Inflammatory macrophage treated with lipopolysaccharide for 4 hours (primary cell): ENCODE results near the gene UNK.

Experiments
- DNase-seq: peaks from one replicate; pipeline ENCODE4 v3.0.0-alpha.2; 2020

UNK gene, protein sequence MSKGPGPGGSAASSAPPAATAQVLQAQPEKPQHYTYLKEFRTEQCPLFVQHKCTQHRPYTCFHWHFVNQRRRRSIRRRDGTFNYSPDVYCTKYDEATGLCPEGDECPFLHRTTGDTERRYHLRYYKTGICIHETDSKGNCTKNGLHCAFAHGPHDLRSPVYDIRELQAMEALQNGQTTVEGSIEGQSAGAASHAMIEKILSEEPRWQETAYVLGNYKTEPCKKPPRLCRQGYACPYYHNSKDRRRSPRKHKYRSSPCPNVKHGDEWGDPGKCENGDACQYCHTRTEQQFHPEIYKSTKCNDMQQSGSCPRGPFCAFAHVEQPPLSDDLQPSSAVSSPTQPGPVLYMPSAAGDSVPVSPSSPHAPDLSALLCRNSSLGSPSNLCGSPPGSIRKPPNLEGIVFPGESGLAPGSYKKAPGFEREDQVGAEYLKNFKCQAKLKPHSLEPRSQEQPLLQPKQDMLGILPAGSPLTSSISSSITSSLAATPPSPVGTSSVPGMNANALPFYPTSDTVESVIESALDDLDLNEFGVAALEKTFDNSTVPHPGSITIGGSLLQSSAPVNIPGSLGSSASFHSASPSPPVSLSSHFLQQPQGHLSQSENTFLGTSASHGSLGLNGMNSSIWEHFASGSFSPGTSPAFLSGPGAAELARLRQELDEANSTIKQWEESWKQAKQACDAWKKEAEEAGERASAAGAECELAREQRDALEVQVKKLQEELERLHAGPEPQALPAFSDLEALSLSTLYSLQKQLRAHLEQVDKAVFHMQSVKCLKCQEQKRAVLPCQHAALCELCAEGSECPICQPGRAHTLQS

DNA sequence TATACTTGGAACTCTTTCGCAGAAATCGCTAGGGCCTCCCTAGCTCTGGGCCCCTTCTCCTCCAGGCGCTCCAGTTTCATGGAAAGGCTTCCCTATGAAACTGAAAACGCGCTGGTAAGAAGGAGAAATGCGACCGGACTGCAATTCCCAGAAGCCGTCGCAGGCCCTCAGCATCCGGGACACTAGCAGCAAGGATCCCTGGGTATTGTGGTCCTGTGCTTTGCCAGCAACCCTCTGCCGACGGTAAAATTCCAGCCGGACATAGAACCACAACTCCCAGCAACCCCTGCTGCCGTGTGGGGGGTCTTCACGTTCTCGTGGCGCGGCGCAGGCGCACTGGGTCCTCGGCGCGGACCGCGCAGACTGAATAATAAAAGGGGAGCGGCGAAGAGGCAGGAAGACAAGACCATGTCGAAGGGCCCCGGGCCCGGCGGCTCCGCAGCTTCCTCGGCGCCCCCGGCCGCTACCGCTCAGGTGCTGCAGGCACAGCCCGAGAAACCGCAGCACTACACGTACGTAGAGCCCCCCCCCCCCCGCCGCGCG is at the start of gene UNK:
Gene UNK (plus strand): TSS at position 334 of the 543 bp plus-strand sequence. CDS start 75 bp downstream, at position 409.
- DNase-seq, result peak; percentile 100

DNA sequence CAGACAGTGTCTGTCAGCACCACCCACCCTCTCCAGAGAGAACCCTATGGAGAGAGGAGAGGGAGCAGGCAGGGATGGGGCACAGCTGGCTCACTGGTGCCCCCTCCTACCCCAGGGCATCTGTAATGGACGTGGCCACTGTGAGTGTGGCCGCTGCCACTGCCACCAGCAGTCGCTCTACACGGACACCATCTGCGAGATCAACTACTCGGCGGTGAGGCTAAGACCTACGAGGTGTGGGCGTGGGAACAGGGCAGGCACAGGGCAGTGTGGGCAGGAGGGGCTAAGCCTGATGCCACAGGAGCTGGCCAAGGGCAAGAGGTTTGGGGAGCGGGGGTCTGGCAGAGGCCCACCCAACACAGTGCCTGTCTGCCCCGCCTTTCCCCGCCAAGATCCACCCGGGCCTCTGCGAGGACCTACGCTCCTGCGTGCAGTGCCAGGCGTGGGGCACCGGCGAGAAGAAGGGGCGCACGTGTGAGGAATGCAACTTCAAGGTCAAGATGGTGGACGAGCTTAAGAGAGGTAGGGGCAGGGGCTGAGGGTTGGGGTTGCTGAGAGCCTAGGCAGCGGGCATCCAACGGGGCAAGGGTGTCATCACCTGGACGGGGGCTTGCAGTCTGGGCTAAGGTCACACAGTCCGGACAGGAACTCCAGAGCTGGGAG is 48.3 kb upstream of the UNK start:
- no peak for DNase-seq

DNA sequence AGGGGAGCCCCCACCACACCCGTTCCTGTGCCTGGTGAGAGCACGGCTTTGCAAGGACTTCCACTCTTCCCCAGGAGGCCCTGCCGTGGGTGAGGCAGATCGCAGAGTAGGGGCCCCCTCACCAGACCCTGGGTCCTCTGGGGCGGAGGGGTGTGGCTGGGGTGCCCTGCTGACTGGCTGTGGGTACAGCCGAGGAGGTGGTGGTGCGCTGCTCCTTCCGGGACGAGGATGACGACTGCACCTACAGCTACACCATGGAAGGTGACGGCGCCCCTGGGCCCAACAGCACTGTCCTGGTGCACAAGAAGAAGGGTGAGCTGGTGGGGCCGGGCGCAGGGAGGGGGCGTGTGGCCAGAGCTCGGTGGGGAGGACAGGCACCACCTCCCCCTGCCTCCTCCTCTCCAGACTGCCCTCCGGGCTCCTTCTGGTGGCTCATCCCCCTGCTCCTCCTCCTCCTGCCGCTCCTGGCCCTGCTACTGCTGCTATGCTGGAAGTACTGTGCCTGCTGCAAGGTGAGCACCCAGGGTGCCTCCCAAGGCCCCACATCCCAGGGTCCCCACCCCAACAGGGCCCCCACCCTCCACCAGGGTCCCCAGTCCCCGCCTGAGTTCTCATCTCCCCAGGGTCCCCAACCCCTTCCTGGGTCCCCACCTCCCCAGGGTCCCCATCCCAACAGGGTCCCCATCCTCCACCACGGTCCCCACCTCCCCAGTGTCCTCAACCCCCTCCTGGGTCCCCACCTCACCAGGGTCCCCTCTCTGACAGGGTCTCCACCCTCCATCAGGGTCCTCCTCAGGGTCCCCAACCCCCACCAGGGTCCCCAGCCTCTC is 47.3 kb upstream of the UNK start:
- DNase-seq, result no peak

DNA sequence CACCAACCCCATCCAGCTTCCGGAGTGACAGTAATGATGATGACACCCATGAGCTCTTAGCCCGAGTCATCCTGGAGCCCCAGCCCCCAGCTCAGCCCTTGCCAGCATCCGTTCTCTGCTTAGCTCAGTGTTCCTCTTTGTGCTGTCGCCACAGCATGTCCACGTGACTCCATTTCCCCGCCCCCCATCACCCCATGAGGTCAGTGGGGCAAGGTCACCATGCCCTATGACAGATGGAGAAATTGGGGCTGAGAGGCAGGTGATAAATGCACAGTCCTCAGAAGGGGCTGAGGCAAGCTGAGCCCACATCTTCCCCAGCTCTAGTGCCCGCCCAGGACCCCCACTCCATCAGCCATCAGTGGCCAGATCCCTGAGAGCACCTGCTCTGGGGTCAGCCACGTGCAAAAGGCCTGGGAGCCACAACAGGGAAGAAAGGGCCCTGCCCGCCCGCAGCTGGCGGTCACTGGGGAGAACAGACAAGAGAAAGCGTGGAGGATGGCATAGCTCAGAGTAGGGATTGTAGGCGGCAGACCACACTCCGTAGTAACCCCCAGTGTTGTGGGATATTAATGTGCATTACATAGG is 46.3 kb upstream of the UNK start:
- DNase-seq, result peak; percentile 94

DNA sequence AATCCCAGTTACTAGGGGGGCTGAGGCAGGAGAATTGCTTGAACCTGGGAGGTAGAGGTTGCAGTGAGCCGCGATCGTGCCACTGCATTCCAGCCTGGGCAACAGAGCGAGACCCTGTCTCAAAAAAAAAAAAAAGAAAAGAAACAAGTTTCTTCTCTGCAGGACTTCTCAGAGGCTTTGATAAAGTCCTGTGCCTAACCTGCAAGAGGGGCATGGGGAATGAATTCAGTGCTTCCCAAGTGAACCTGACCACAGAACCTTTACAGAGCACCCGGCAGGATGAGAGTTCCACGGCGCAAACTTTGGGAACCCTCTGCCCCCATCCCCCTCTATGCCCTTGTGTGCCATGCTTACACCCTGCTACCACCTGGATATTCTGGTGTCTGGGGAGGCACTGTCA is 45.4 kb upstream of the UNK start:
- no peak for DNase-seq

DNA sequence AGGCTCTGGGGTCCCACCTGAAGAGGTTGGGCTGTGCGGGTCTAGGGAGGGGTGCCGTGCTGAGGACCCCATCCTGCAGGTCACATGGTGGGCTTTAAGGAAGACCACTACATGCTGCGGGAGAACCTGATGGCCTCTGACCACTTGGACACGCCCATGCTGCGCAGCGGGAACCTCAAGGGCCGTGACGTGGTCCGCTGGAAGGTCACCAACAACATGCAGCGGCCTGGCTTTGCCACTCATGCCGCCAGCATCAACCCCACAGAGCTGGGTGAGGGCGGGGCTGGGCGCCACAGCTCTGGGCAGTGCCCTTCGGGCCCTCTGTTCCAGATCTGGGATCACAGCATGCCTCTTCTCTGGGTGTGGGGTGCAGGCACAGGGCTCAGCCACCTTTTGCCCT is 44.8 kb upstream of the UNK start:
- DNase-seq, result no peak

DNA sequence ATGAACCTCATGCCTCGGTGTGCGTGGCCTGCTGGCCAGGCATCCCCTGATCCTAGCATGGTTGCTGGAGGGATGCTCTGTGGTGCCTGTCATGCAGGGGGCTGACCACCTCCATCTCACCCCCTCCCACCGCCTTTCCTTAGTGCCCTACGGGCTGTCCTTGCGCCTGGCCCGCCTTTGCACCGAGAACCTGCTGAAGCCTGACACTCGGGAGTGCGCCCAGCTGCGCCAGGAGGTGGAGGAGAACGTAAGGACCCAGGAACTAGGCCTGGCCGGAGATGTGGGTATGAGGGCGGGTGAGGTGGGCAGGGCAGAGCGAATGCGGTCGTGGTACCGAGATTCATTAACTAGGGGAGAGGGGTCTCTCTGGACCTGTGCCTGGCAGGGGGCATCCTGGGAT is 44.4 kb upstream of the UNK start:
- DNase-seq, result no peak

DNA sequence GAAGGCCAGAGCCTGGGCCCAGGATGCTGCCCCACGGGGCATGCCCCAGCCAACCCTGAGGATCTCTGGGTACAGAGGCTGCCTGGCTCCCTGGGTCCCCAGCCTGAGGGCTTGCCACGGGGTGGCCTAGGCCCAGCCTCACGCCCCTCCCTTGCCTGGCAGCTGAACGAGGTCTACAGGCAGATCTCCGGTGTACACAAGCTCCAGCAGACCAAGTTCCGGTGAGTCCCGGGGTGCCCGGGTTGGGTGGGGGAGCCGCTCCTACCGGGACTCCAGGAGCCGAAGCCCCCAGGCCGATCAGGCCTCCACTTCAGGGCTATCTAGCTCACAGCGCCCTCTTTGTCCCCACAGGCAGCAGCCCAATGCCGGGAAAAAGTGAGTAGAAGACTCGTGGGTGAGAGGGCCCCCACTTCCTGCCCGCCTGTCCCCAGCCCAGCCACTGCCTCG is 44.0 kb upstream of the UNK start:
- DNase-seq, result no peak

DNA sequence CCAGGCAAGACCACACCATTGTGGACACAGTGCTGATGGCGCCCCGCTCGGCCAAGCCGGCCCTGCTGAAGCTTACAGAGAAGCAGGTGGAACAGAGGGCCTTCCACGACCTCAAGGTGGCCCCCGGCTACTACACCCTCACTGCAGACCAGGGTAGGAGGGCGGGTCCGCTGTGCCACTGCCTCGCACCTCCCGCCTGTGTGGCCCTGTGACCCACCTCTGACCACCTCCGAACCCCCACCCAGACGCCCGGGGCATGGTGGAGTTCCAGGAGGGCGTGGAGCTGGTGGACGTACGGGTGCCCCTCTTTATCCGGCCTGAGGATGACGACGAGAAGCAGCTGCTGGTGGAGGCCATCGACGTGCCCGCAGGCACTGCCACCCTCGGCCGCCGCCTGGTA is 42.3 kb upstream of the UNK start:
- no peak for DNase-seq

DNA sequence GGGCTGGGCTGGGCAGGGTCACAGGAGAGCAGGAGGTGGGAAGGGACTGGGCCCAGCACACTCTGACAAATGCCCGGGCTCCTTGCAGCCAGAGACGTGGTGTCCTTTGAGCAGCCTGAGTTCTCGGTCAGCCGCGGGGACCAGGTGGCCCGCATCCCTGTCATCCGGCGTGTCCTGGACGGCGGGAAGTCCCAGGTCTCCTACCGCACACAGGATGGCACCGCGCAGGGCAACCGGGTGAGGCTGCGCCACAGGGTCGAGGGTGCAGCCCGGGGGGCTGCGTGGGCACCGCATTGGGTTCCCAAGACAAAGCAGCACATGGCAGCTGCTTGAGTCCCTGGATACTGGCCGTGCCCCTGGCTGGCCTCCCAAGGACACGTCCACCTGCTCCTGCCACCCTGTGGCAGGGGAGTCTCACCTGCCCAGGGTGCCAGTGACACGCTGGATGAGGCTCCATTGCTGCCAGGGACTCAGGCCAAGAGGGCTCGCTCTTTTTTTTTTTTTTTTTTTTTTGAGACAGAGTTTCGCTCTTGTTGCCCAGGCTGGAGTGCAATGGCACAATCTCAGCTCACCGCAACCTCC is 40.9 kb upstream of the UNK start:
- DNase-seq, result no peak

DNA sequence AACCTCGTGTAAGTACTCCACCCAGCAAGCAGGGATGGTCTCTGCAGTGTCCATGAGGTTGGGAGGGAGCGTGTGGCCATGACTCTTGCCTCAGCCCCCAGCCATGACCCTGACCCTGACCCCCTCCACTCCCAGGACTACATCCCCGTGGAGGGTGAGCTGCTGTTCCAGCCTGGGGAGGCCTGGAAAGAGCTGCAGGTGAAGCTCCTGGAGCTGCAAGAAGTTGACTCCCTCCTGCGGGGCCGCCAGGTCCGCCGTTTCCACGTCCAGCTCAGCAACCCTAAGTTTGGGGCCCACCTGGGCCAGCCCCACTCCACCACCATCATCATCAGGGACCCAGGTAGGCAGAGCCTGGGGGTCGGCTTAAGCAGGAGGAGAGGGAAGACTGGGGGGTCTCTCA is 35.9 kb upstream of the UNK start:
- no peak for DNase-seq

DNA sequence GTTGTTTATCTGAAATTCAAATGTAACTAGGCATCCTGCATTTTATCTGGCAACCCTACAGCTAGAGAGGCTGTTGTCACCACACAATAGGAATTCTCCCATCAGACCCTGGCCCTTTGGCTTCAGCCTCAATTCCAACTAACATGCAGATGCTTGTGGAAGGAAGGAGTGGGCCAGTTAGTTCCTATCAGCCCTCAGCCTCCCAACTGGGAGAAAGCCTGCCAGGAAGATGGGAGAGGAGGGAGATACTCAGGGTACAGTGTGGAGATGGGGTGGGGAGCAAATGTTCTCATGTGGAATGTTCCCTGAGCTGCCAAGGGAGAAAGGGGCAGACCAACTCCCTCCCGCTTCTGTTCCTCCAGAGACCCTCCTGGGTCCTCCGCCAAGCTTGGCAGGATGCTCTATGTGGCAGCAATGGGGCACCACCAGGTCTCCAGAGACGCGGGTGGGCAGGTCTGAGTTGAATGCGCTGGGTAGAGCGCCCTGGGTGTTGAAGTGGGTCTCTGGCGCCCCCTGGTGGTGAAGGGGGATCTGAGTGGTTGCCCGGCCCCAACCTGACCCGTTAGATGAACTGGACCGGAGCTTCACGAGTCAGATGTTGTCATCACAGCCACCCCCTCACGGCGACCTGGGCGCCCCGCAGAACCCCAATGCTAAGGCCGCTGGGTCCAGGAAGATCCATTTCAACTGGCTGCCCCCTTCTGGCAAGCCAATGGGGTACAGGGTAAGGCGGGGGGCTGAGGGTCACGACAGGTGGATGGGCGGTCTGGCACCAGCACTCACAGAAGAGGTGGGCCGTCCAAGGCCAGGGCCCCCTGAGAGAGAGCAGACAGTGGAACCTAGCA is 34.8 kb upstream of the UNK start:
- DNase-seq, result peak; percentile 78

DNA sequence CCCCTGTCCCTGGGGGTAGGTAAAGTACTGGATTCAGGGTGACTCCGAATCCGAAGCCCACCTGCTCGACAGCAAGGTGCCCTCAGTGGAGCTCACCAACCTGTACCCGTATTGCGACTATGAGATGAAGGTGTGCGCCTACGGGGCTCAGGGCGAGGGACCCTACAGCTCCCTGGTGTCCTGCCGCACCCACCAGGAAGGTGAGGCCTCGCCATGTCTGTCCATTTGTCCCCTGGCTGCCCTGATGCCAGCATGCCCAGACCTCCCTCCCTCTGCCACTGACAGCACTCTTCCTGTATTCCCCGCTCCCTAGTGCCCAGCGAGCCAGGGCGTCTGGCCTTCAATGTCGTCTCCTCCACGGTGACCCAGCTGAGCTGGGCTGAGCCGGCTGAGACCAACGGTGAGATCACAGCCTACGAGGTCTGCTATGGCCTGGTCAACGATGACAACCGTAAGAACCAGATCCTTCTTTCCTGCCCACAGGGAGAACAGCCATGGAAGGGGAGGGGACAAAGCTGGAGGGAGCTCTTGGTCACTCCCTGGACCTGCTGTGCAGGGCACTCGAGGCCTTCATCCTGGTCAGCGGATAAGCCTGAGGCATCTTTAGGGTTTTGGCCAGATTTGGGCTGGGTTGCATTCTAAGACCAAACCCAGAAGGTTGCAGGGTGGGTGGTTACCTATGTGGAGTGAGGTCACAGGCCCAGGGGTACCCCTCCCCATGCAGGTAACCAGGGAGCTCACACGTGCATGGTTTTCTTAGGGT is 33.8 kb upstream of the UNK start:
- no peak for DNase-seq

DNA sequence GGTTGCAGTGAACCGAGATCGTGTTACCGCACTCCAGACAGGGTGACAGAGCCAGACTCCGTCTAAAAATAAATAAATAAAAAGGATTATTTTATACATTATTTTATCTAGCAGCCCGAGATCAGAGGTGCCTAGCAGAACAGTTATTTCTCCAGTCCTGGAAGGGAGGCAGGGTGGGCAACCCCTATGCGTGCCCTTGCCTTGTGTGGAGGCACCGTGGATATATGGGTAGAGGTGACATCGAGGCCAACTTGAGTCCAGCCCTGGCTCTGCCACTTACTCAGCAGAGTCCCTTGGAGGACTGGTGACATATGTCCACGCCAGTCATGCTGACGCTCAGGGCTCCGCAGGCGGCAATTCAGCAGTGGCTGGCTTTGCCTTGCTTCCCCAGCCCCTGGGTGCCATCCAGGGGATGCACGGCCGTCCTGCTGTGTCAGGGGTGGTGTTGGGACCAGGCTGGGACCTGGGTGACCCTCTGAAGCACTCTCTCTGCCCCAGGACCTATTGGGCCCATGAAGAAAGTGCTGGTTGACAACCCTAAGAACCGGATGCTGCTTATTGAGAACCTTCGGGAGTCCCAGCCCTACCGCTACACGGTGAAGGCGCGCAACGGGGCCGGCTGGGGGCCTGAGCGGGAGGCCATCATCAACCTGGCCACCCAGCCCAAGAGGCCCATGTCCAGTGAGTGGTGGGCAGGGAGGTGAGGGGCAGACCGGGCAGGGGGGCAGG is 32.8 kb upstream of the UNK start:
- DNase-seq, result no peak

DNA sequence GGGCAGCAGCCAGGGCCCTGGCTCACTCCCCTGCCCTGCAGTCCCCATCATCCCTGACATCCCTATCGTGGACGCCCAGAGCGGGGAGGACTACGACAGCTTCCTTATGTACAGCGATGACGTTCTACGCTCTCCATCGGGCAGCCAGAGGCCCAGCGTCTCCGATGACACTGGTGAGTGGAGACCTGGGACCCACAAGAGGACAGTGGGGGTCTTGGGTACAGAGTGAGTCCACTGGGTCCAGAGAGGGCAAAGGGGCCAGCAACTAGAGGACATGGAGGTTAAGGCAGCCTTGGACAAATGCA is 32.2 kb upstream of the UNK start:
- DNase-seq, result no peak

DNA sequence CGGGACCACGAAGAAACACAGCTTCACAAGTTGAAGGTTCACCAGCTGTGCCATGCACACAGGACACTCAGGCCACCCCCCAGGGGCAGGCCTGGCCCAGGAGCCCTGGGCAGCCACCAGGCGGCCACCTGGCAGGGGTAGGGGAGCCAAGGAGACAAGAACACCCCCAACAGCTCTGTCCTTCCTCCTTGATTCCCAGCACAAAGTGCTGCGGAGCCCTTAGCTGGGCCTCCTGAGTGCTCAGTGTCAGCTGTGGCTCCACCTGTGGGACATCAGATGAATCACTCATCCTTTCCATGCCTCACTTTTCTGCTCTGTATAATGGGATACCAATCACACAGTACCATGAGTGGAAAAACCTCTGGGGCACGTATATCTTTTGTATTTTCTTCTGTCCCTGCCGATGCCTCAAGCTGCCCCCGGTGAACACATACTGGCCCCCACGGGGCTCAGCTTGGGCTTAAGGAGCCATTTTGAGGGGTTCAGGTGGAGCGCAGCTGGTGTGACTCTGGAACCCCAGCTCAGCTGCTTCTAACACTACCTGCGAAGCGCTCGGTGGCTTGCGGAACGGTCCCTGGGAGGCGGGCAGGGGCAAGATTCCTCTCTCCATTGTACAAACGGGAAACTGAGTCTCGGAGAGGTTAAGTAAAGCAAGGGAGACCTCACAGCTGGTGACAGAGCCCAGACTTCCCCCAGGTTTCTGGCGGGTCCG is 31.6 kb upstream of the UNK start:
- no peak for DNase-seq

DNA sequence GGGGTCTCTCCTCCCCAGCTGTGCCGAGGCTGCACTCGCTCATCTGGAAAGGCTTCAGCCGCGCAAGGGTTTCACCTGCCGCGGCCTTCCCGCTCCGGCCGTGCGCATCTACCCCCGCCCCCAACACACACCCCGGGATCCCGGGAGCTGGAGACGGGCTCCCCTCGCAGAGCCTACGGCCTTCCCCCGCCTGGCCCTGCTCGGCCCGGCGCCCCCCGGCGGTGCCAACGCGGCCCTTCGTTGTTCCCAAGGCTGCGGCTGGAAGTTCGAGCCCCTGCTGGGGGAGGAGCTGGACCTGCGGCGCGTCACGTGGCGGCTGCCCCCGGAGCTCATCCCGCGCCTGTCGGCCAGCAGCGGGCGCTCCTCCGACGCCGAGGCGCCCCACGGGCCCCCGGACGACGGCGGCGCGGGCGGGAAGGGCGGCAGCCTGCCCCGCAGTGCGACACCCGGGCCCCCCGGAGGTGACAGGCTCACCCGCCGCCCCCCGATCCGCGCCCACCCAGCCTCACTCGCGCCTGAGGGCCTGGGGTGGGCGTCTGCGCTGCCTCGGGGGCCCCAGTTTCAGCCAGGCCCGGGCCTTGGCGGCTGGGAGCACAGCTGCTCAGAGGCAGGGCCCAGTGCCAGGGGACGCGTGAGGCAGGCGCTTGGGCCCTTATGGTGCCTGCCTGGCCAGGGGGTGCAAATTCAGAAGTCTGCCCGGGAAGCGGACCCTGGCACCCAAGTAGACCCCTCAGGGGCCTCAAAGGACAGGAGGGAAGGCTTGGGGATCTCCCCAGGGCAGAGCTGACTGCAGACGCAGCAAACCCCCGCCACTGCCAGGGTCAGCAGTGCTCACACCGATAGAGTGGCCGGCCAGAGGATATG is 30.9 kb upstream of the UNK start:
- peak; percentile 64 for DNase-seq
